HepG2 (cell line): Measurements from ENCODE around the gene HRNR. TPM values are rescaled to one million over a fixed set of nuclear protein-coding genes. Genes with fewer than 3 reads are reported as not detected.

Experiments
- ATAC-seq: fragments of 200-7000 bp; cut with Tn5 transposase; 3 replicates; pipeline ENCODE4 v1.9.1; 2020; ENCODE audit warnings: mild to moderate bottlenecking, moderate library complexity
- BruUV-seq: library from RNA; stranded (reverse); fragments of 400-500 nt; replicated peaks from 2 replicates; lab custom pipeline; 2021; lab: Mats Ljungman, UMichigan
- CTCF ChIA-PET: fragments of 300-600 bp; formaldehyde crosslinking; extraction: SDS; loops from one replicate; lab custom pipeline; 2021; ENCODE audit warnings: low total read pairs, inconsistent platforms, low intra/inter-chr PET ratio; lab: Yijun Ruan, JAX
- POLR2A ChIA-PET: fragments of 350-600 bp; sonication (Branson Sonifier 250); formaldehyde crosslinking; loops from one replicate; lab custom pipeline; 2020; ENCODE audit warnings: antibody characterized with exemption, inconsistent platforms; lab: Yijun Ruan, JAX
- DNase-seq: peaks from one replicate; pipeline ENCODE4 v3.0.0-alpha.2; 2015; ENCODE audit warnings: low spot score
- FAIRE-seq: peaks from 3 replicates; lab custom pipeline; 2011; peaks lifted over from hg19 to GRCh38; lab: Jason Lieb, UNC
- H2AFZ ChIP-seq: one replicate; pipeline ENCODE4 v1.6.1; 2011; ENCODE audit warnings: low read length, inconsistent platforms
- H3K27ac ChIP-seq: fragments of 300-600 bp; 3 replicates; pipeline ENCODE4 v1.8.0; 2011; ENCODE audit warnings: mixed run types, mild to moderate bottlenecking, mixed read lengths, low read length, inconsistent platforms; ENCODE audit not compliant: insufficient read depth; ENCODE audit errors: extremely low read length
- H3K27me3 ChIP-seq, 2 experiments: fragments of 200-600 bp in 1 of 2; 2 replicates in 1 of 2; 3 replicates in 1 of 2; pipeline versions ENCODE4 v1.6.0 to v1.8.0; 2011; ENCODE audit warnings: low read length in 2 of 2, mild to moderate bottlenecking in 2 of 2, moderate library complexity in 2 of 2, inconsistent platforms in 1 of 2; ENCODE audit not compliant: insufficient read depth in 2 of 2, control insufficient read depth in 1 of 2
- H3K36me3 ChIP-seq, 2 experiments: fragments of 200-600 bp in 1 of 2; replicated peaks in 1 of 2; 2 replicates in 1 of 2; 3 replicates in 1 of 2; pipeline versions ENCODE4 v1.5.1 to v1.8.0; 2011; ENCODE audit warnings: low read length in 2 of 2, inconsistent platforms in 1 of 2; ENCODE audit not compliant: insufficient read depth in 2 of 2, control insufficient read depth in 1 of 2
- H3K4me1 ChIP-seq: 2 replicates; pipeline ENCODE4 v1.5.1; 2012; ENCODE audit warnings: low read length, inconsistent platforms; ENCODE audit not compliant: insufficient read depth
- H3K4me2 ChIP-seq: 2 replicates; pipeline ENCODE4 v1.6.0; 2011; ENCODE audit warnings: low read depth, low read length, inconsistent platforms
- H3K4me3 ChIP-seq, 3 experiments: fragments of 200-600 bp in 1 of 3; sonication (generic), shearing (Covaris generic) in 1 of 3; replicated peaks in 1 of 3; 2 replicates each; pipeline ENCODE4 v1.5.1; 2011 to 2016; ENCODE audit warnings: low read length in 3 of 3, inconsistent platforms in 2 of 3, low read depth in 2 of 3, mild to moderate bottlenecking in 2 of 3, control low read depth in 1 of 3, mixed read lengths in 1 of 3; ENCODE audit not compliant: insufficient read depth in 1 of 3
- H3K79me2 ChIP-seq: one replicate; pipeline ENCODE4 v1.6.1; 2011; ENCODE audit warnings: low read length, inconsistent platforms; ENCODE audit not compliant: insufficient read depth
- H3K9ac ChIP-seq: 2 replicates; pipeline ENCODE4 v1.6.0; 2011; ENCODE audit warnings: mild to moderate bottlenecking, low read depth, low read length, inconsistent platforms; ENCODE audit not compliant: insufficient read depth
- H3K9me3 ChIP-seq: 2 replicates; pipeline ENCODE4 v1.5.1; 2012; ENCODE audit warnings: mild to moderate bottlenecking, low read length
- H4K20me1 ChIP-seq: 2 replicates; pipeline ENCODE4 v1.6.0; 2011; ENCODE audit warnings: inconsistent platforms, mild to moderate bottlenecking, low read length, moderate library complexity; ENCODE audit not compliant: insufficient read depth
- BRCA1 ChIP-seq: sonication (generic); formaldehyde crosslinking; IDR thresholded peaks from 2 replicates; pipeline ENCODE4 v1.4.0; 2020; ENCODE audit warnings: missing genetic modification reagents
- GATAD1 ChIP-seq: IDR thresholded peaks from 2 replicates; pipeline ENCODE4 v1.6.1; 2016; ENCODE audit warnings: missing genetic modification reagents, missing compliant biosample characterization
- SATB2 ChIP-seq: sonication (generic); formaldehyde crosslinking; IDR thresholded peaks from 2 replicates; pipeline ENCODE4 v1.5.0; 2020; ENCODE audit warnings: missing genetic modification reagents
- SIN3A ChIP-seq: IDR thresholded peaks from 2 replicates; pipeline ENCODE4 v1.6.1; 2011; ENCODE audit warnings: low read depth, mild to moderate bottlenecking, control low read depth, low read length, borderline replicate concordance
- SMARCE1 ChIP-seq: fragments of 450-650 bp; IDR thresholded peaks from 2 replicates; pipeline ENCODE4 v1.6.1; 2017; ENCODE audit warnings: borderline replicate concordance
- U2AF1 ChIP-seq: fragments of 200-400 bp; formaldehyde crosslinking; optimal IDR thresholded peaks from 2 replicates; pipeline ENCODE3; 2017; ENCODE audit warnings: mild to moderate bottlenecking, low read depth, low read length
- ZBTB21 ChIP-seq: sonication (generic); formaldehyde crosslinking; IDR thresholded peaks from 2 replicates; pipeline ENCODE4 v1.4.0; 2020; ENCODE audit warnings: missing genetic modification reagents
- ZNF547 ChIP-seq: sonication (generic); formaldehyde crosslinking; IDR thresholded peaks from 2 replicates; pipeline ENCODE4 v1.5.1; 2020; ENCODE audit warnings: mild to moderate bottlenecking, missing genetic modification reagents
- ZSCAN21 ChIP-seq: sonication (generic); formaldehyde crosslinking; IDR thresholded peaks from 2 replicates; pipeline ENCODE4 v1.8.0; 2022; ENCODE audit warnings: mild to moderate bottlenecking, missing genetic modification reagents, moderate library complexity, borderline replicate concordance
- ZZZ3 ChIP-seq: sonication (generic); formaldehyde crosslinking; IDR thresholded peaks from 2 replicates; pipeline ENCODE4 v1.4.0; 2020; ENCODE audit warnings: missing genetic modification reagents, mild to moderate bottlenecking, borderline replicate concordance
- WGBS: methylation state at CpG from one replicate; pipeline ENCODE4 v1.1.6; 2017; ENCODE audit warnings: low lambda C conversion rate; 5-methylcytosine and 5-hydroxymethylcytosine counted together
- in situ Hi-C: cut with HindIII; loops from 2 replicates; pipeline ENCODE4 v1.10.0; 2017; ENCODE audit warnings: low pct_unique_long_range_greater_than_20kb; ENCODE audit not compliant: extremely low pct_ligation_motif_present
- intact Hi-C: fragments of 100-400 bp; cut with micrococcal nuclease; formaldehyde crosslinking; loops from one replicate; pipeline ENCODE4 v1.10.0; 2022; ENCODE audit not compliant: unreplicated experiment
- polyA plus RNA-seq, 8 experiments: library from polyadenylated mRNA; depleted of rRNA in 3 of 8; stranded (reverse) in 7 of 8; unstranded in 1 of 8; fragments of >200 nt; fragmentation: Illumina TruSeq in 4 of 8; extraction: Trizol in 4 of 8; gene quantifications; 2 replicates each; pipeline versions ENCODE4 v1.2.1 to v1.2.3, GENCODE V29; 2011 to 2016; ENCODE audit warnings: low read depth in 4 of 8, missing spikeins in 1 of 8, mixed read lengths in 1 of 8; ENCODE audit not compliant: insufficient read depth in 1 of 8
- total RNA-seq, 5 experiments: library from RNA; depleted of rRNA; stranded (reverse); fragments of >200 nt; fragmentation: Illumina TruSeq; extraction: Trizol; gene quantifications; 2 replicates each; pipeline ENCODE4 v1.2.3, GENCODE V29; 2016; ENCODE audit warnings: low read depth in 1 of 5
- TF ChIP-seq, protein P1 (sequence below): sonication (generic); formaldehyde crosslinking; IDR thresholded peaks from 2 replicates; pipeline ENCODE4 v1.8.0; 2022; ENCODE audit warnings: missing genetic modification reagents, mild to moderate bottlenecking, inconsistent platforms, borderline replicate concordance
- TF ChIP-seq, protein P2 (sequence below): sonication (generic); formaldehyde crosslinking; IDR thresholded peaks from 2 replicates; pipeline ENCODE4 v1.5.0; 2020; ENCODE audit warnings: mild to moderate bottlenecking, missing genetic modification reagents, borderline replicate concordance

The HRNR gene
- total and polyA plus RNA-seq, 2 of the 13 experiments (the other 11 are each of a cell fraction or from before 2014, with no cell fraction given) = not detected

DNA sequence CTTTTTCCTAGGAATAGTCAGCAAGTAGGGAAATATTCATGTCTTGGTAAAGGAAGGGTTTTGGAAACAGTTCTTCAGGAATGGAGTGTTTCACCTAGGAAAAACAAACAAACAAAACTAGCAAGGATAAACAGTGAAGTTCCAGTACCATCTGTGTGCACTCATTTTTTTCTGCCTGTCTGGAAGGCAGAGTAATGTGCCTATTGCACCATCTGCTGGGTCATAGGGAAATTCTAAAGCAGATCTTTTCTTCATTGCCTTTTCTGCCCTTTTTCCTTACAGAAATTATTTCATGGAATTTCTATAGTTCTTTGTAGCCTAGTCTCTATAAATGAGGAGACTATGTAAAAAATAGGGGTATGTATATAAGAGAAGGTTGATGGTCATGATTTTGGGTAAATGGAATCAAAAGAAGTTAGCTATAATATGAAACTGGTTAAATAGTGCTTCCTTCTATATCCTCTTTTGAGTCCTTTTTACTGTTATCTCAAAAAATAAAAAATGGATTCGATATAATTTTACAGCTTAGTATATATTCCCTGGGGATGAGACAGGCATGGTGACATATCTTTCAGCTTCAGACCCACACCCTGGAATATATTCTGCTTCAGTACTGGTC lies 3.4 kb upstream of the HRNR start:
- Histone ChIP-seq H3K9me3 (no peaks in the 10 kb centered on the region), H2AFZ (no peak overlapping the region), H3K4me2 (no peak overlapping the region), H3K36me3 (no peaks in the 10 kb centered on the region), H3K79me2 (no peaks in the 10 kb centered on the region), H3K4me3 (no peak overlapping the region), H4K20me1 (no peaks in the 10 kb centered on the region), H3K4me1 (no peaks in the 10 kb centered on the region), H3K9ac (no peak overlapping the region), H3K27ac (no peak overlapping the region), H3K27me3 (no peaks in the 10 kb centered on the region)
- intact Hi-C loops = no loop called here
- ChIA-PET CTCF (no interaction called here), POLR2A (no interaction called here)
- ATAC-seq (no peak), FAIRE-seq (no peak), DNase-seq (no peak)
- WGBS = 0% methylated on average over 1 of the region's 1 CpG
- in situ Hi-C loops = no loop called here
- BruUV-seq = no TSS peak
- TF ChIP-seq SATB2 = no peak
- no peak for TF ChIP-seq ZZZ3 (CRISPR knock-in tag)
- no peak for TF ChIP-seq ZBTB21 (CRISPR knock-in tag)
- TF ChIP-seq GATAD1 (CRISPR knock-in tag) = no peak
- no peak for TF ChIP-seq U2AF1
- no peak for TF ChIP-seq ZNF547 (CRISPR knock-in tag)
- no peak for TF ChIP-seq SIN3A
- no peak for TF ChIP-seq SMARCE1
- no peak for TF ChIP-seq ZSCAN21 (CRISPR knock-in tag)
- TF ChIP-seq, protein P1, sequence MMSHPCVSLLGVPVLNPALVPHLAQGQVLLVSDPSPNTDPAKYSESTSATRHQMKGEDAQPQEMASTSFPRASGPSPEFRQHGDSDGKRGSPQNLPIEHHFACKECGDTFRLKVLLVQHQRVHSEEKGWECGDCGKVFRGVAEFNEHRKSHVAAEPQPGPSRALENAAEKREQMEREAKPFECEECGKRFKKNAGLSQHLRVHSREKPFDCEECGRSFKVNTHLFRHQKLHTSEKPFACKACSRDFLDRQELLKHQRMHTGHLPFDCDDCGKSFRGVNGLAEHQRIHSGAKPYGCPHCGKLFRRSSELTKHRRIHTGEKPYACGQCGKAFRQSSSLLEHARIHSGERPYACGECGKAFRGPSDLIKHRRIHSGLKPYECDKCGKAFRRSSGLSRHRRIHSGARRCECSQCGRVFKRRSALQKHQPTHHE (CRISPR knock-in tag) = no peak
- TF ChIP-seq, protein P2, sequence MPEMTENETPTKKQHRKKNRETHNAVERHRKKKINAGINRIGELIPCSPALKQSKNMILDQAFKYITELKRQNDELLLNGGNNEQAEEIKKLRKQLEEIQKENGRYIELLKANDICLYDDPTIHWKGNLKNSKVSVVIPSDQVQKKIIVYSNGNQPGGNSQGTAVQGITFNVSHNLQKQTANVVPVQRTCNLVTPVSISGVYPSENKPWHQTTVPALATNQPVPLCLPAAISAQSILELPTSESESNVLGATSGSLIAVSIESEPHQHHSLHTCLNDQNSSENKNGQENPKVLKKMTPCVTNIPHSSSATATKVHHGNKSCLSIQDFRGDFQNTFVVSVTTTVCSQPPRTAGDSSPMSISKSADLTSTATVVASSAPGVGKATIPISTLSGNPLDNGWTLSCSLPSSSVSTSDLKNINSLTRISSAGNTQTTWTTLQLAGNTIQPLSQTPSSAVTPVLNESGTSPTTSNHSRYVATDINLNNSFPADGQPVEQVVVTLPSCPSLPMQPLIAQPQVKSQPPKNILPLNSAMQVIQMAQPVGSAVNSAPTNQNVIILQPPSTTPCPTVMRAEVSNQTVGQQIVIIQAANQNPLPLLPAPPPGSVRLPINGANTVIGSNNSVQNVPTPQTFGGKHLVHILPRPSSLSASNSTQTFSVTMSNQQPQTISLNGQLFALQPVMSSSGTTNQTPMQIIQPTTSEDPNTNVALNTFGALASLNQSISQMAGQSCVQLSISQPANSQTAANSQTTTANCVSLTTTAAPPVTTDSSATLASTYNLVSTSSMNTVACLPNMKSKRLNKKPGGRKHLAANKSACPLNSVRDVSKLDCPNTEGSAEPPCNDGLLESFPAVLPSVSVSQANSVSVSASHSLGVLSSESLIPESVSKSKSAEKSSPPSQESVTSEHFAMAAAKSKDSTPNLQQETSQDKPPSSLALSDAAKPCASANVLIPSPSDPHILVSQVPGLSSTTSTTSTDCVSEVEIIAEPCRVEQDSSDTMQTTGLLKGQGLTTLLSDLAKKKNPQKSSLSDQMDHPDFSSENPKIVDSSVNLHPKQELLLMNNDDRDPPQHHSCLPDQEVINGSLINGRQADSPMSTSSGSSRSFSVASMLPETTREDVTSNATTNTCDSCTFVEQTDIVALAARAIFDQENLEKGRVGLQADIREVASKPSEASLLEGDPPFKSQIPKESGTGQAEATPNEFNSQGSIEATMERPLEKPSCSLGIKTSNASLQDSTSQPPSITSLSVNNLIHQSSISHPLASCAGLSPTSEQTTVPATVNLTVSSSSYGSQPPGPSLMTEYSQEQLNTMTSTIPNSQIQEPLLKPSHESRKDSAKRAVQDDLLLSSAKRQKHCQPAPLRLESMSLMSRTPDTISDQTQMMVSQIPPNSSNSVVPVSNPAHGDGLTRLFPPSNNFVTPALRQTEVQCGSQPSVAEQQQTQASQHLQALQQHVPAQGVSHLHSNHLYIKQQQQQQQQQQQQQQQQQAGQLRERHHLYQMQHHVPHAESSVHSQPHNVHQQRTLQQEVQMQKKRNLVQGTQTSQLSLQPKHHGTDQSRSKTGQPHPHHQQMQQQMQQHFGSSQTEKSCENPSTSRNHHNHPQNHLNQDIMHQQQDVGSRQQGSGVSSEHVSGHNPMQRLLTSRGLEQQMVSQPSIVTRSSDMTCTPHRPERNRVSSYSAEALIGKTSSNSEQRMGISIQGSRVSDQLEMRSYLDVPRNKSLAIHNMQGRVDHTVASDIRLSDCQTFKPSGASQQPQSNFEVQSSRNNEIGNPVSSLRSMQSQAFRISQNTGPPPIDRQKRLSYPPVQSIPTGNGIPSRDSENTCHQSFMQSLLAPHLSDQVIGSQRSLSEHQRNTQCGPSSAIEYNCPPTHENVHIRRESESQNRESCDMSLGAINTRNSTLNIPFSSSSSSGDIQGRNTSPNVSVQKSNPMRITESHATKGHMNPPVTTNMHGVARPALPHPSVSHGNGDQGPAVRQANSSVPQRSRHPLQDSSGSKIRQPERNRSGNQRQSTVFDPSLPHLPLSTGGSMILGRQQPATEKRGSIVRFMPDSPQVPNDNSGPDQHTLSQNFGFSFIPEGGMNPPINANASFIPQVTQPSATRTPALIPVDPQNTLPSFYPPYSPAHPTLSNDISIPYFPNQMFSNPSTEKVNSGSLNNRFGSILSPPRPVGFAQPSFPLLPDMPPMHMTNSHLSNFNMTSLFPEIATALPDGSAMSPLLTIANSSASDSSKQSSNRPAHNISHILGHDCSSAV (CRISPR knock-in tag) = no peak
- no peak for TF ChIP-seq BRCA1 (CRISPR knock-in tag)
